GM19455 (cell line): ENCODE data around the gene LUC7L.
"Not testable (repeated sequence)": the region's sequence is repeated elsewhere in the genome, so short reads cannot be mapped to it uniquely, and the experiment has no call there.

ENCODE experiments used
- ATAC-seq: cut with Tn5 transposase; IDR thresholded peaks from one replicate; pipeline ENCODE4 v1.9.1; 2021; ENCODE audit not compliant: unreplicated experiment

The LUC7L gene

DNA sequence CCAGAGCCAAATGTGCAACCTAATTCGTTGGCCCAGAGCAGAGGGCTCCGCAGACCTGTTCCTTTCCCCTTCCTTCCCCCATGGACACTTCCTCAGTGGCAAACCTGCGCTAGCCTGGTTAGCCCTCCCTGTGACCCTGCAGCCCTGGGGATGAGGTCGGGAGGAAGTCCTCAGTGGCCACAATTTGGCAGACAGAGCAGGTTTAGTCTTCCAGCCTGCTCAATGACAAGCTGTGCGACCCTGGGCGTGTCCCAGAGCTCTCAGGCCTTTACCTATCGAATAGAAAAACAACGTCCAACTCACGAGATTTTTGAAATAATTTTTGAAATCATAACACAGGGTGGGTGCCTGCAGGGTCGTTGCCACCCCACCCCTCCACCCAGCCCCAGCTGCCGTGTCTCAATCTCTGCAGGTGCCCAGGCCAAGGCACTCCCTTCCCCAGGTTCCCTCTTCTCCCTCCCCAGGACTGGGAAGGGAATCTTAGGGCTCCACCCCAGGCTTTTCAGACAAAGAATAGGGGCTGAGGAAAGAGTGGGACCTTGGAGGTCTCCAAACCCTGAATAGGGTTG is 62.0 kb downstream of the LUC7L start:
- ATAC-seq = no peak

DNA sequence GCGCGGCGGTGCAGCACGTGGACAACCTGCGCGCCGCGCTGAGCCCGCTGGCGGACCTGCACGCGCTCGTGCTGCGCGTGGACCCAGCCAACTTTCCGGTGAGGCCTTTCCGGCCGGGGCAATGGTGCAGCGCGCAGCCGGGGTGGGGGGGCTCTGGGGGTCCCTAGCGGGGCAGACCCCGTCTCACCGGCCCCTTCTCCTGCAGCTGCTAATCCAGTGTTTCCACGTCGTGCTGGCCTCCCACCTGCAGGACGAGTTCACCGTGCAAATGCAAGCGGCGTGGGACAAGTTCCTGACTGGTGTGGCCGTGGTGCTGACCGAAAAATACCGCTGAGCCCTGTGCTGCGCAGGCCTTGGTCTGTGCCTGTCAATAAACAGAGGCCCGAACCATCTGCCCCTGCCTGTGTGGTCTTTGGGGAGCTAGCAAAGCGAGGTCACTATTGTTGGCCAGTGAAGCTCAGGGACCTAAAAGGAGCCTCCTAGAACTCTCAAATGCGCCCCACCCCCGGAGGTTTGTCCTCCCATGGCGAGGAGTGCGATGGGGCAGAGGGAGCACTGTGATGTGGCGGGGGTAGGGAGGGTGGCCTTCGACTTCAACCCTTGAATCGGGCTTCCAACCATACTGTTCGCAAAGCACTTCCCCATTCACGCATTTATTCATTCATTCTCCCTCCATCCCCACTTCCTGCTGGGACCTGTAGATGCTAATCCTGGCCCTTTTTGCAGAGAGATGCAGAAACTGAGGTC is 62.7 kb downstream of the LUC7L start:
- ATAC-seq = no peak

DNA sequence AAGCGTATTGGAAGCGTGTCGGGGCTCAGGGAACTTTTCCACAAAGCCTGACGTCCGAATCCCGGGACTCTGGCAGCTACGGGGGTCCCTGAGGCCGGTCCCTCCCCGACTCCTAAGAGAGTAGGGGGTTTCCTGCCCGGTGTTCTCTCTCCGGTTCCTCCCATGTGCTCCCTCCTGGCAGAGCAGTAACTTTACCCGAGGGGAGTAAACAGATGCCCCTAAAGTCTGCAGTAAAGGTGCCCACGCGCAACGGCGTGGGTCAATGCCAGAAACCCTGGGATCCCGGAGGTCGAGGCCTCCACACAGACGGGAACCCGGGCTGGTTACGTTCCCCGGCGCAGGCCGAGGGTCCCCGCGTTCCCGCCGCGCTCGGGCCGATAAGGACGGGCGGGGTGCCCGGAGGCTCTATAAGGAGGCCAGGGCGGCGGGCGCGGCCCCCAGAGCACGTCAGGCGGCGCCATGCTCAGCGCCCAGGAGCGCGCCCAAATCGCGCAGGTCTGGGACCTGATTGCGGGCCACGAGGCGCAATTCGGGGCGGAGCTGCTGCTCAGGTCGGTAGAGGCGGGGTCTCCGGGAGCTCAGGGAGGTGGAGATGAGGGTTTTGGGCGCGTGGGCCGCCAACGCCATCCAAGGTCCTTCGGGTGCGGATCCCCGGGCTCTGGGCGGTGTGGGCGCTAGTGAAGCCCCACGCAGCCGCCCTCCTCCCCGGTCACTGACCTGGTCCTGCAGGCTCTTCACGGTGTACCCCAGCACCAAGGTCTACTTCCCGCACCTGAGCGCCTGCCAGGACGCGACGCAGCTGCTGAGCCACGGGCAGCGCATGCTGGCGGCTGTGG is 63.5 kb downstream of the LUC7L start, which contains the start of gene HBM:
HBM (plus strand) TSS at position 440 of the 836 bp plus-strand sequence; CDS start at position 460, 20 bp downstream.
- no peak for ATAC-seq

DNA sequence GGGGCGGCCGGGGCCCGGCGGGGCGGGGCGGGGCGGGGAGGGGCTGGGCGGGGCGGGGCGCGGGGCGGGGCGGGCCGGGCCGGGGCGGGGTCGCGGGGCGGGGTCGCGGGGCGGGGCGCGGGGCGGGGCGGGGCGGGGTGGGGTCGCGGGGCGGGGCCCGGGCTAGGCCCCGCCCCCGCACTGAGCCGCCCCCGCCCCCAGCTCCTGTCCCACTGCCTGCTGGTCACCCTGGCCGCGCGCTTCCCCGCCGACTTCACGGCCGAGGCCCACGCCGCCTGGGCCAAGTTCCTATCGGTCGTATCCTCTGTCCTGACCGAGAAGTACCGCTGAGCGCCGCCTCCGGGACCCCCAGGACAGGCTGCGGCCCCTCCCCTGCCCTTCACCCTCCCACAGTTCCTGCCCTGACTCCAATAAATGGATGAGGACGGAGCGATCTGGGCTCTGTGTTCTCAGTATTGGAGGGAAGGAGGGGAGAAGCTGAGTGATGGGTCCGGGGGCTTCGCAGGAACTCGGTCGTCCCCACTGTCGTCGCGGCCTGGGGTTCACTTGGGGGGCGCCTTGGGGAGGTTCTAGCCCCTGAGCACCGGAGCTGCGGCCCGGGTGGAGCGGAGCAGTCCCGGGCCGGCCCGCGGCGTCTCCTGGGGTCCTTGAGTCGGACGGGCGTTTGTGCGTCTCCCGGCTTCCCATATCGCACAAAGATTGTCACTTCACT is 64.3 kb downstream of the LUC7L start:
- no peak for ATAC-seq

DNA sequence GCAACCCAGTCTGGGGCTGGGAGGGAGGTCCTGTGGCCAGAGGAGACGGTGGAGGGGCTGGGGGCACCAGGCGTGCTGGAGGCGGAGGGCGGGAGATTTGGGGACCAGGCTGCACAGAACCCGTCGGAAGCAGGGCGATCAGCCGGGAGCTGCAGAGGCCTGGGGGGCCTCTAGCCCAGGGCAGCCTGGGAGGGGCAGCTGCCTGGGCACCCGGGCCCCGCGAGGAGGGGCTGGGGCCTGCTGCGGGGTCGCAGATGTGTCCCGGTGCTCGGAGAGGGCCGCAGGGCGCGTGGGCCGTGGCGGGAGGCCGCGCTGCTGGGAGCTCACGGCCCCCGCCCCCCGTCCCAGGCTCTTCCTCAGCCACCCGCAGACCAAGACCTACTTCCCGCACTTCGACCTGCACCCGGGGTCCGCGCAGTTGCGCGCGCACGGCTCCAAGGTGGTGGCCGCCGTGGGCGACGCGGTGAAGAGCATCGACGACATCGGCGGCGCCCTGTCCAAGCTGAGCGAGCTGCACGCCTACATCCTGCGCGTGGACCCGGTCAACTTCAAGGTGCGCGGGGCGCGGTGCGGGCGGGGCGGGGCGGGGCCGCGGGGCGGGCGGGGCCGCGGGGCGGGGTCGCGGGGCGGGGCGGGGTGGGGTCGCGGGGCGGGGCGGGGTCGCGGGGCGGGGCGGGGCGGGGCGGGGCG is 65.0 kb downstream of the LUC7L start:
- not testable (repeated sequence) for ATAC-seq

DNA sequence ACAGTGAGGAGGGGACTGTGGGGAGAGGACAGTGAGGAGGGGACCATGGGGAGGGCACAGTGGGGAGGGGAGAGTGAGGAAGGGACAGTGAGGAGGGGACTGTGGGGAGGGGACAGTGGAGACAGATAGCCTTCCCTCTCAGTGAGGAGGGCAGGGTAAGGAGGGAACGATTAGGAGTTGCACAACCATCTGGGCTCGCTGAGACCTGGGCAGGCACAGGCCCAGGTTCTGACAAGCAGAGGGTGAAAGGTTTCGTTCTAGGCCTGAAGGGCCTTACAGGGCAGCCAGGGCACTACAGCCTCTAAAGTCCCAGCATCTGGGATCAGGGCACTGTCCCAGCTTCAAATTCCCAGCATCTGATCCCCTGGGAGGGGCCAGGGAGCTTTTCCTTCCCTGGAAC is 65.6 kb downstream of the LUC7L start:
- not testable (repeated sequence) for ATAC-seq

DNA sequence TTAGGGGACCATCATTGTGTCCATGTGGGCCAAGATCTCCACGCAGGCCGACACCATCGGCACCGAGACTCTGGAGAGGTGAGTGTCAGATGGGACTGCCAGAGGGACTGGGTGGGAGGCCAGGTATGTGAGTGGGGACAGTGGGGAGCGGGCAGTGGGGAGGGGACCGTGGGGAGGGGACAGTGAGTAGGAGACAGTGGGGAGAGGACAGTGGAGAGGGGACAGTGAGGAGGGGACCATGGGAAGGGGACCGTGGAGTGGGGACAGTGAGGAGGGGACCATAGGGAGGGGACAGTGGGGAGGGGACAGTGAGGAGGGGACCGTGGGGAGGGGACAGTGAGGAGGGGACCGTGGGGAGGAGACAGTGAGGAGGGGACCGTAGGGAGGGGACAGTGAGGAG is 66.1 kb downstream of the LUC7L start:
- not testable (repeated sequence) for ATAC-seq

DNA sequence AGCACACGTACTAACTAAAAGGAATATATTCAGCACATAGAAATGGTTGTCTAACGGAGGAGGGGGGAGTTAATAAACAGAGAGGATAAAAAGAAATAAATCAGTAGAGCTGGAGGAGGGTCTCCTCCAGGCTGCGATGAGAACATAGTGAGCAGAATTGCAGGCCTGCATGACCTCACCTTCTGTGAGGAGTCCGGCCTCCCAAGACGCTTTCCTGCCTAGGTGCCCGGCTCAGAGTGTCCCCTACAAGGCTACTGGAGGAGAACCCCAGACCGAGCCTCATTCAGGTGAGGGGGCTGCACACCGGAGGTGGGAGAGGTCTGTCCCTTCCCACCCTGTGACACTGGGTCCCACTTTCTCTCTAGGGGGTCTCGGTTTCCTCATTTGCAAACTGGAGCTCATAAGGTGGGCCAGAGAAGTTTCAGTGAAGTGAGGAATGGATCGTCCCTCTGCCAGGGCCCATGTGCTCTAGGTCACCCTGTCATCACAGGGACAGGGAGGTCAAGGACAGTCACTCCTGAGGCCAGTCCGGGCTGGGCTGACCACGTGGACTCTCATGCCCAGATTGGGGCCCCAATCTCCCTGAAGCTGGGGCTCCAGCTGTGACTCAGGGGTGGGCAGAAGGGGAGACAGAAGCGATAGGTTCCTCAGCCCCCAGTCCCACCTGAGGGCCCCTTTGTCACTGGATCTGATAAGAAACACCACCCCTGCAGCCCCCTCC is 66.8 kb downstream of the LUC7L start:
- no peak for ATAC-seq

DNA sequence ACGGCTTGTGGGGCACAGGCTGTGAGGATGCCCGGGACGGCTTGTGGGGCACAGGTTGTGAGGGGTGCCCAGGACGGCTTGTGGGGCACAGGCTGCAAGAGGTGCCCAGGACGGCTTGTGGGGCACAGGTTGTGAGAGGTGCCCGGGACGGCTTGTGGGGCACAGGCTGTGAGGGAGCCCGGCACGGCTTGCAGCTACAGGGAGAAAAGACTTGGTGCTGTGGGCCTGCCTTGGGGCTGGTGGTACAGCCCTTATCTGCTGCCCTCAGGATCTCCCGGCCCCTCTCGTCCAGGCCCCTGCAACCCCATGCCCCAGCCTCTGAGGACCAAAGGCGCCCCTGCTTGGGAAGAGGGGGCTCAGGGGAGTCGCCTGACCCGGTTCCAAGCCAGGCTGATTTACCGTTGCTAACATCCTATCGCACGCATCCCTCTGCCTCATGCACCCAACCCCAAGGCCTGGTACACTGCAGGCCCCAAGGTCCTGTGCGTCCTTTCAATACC is 68.5 kb downstream of the LUC7L start:
- ATAC-seq = no peak

DNA sequence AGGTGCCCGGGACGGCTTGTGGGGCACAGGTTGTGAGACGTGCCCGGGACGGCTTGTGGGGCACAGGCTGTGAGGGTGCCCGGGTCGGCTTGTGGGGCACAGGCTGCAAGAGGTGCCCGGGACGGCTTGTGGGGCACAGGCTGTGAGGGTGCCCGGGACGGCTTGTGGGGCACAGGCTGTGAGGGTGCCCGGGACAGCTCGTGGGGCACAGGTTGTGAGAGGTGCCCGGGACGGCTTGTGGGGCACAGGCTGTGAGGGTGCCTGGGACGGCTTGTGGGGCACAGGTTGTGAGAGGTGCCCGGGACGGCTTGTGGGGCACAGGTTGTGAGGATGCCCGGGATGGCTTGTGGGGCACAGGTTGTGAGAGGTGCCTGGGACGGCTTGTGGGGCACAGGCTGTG is 69.0 kb downstream of the LUC7L start:
- not testable (repeated sequence) for ATAC-seq

DNA sequence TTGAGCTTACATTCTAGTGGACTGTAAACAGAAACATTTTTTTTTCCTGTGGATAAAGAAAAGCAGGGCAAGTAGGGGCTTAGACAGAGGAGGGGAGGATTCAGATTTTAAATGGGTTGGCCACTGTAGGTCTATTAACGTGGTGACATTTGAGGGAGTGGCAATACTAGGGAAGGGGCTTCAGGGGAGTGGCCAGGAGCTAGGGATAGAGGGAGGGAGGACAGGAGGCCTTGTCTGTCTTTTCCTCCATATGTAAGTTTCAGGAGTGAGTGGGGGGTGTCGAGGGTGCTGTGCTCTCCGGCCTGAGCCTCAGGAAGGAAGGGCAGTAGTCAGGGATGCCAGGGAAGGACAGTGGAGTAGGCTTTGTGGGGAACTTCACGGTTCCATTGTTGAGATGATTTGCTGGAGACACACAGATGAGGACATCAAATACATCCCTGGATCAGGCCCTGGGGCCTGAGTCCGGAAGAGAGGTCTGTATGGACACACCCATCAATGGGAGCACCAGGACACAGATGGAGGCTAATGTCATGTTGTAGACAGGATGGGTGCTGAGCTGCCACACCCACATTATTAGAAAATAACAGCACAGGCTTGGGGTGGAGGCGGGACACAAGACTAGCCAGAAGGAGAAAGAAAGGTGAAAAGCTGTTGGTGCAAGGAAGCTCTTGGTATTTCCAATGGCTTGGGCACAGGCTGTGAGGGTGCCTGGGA is 70.0 kb downstream of the LUC7L start:
- ATAC-seq = no peak

DNA sequence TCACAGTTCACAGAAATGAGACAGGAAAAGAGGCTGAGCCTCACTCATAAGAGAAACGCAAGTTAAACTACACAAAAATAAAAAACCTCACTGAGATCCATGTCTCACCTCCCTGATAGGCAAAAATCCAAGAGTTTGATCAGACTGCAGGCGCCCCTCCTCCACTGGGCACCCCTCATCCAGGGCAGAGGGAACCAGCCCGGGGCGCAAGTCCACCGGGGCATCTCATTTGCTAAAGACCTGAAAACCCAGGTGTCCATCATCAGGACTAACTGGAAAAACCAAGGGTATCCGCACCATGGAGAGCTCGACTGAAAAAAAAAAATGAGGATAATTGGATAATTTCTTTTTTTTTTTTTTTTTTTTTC is 74.2 kb downstream of the LUC7L start:
- no peak for ATAC-seq

DNA sequence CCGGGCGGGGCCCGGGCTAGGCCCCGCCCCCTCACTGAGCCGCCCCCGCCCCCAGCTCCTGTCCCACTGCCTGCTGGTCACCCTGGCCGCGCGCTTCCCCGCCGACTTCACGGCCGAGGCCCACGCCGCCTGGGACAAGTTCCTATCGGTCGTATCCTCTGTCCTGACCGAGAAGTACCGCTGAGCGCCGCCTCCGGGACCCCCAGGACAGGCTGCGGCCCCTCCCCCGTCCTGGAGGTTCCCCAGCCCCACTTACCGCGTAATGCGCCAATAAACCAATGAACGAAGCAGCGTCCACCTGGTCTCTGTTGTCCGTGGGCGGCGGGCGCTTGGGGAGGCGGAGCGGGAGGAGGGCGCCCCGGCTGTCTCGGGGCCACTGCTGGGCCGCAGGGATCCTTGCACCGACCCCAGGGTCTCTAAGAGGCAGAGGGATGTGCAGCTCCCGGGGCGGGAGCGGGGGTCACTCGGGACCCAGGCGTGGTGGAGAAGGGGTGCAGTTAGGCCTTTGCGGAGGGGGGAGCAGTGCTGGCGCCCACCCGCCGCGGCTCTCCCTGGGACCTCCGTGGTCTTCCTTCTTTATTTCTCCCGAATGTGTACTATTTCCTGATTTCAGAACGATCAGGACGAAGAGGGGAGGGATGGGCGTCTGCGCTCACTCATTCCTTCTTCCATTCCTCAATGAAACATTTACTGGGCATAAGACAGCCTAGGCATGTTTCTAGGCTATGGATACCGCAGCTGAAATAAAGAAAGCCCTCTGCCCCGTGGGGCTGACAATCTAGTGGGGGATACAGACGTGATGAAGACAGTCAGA is 74.8 kb downstream of the LUC7L start:
- no peak for ATAC-seq

DNA sequence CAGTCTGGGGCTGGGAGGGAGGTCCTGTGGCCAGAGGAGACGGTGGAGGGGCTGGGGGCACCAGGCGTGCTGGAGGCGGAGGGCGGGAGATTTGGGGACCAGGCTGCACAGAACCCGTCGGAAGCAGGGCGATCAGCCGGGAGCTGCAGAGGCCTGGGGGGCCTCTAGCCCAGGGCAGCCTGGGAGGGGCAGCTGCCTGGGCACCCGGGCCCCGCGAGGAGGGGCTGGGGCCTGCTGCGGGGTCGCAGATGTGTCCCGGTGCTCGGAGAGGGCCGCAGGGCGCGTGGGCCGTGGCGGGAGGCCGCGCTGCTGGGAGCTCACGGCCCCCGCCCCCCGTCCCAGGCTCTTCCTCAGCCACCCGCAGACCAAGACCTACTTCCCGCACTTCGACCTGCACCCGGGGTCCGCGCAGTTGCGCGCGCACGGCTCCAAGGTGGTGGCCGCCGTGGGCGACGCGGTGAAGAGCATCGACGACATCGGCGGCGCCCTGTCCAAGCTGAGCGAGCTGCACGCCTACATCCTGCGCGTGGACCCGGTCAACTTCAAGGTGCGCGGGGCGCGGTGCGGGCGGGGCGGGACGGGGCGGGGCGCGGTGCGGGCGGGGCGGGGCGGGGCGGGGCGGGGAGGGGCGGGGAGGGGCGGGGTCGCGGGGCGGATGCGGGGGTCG is 75.6 kb downstream of the LUC7L start:
- ATAC-seq = not testable (repeated sequence)

DNA sequence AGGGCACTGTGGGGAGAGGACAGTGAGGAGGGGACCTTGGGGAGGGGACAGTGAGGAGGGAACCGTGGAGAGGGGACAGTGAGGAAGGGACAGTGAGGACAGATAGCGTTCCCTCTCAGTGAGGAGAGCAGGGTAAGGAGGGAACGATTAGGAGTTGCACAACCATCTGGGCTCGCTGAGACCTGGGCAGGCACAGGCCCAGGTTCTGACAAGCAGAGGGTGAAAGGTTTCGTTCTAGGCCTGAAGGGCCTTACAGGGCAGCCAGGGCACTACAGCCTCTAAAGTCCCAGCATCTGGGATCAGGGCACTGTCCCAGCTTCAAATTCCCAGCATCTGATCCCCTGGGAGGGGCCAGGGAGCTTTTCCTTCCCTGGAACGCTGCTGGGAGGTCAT is 76.1 kb downstream of the LUC7L start:
- ATAC-seq = not testable (repeated sequence)

DNA sequence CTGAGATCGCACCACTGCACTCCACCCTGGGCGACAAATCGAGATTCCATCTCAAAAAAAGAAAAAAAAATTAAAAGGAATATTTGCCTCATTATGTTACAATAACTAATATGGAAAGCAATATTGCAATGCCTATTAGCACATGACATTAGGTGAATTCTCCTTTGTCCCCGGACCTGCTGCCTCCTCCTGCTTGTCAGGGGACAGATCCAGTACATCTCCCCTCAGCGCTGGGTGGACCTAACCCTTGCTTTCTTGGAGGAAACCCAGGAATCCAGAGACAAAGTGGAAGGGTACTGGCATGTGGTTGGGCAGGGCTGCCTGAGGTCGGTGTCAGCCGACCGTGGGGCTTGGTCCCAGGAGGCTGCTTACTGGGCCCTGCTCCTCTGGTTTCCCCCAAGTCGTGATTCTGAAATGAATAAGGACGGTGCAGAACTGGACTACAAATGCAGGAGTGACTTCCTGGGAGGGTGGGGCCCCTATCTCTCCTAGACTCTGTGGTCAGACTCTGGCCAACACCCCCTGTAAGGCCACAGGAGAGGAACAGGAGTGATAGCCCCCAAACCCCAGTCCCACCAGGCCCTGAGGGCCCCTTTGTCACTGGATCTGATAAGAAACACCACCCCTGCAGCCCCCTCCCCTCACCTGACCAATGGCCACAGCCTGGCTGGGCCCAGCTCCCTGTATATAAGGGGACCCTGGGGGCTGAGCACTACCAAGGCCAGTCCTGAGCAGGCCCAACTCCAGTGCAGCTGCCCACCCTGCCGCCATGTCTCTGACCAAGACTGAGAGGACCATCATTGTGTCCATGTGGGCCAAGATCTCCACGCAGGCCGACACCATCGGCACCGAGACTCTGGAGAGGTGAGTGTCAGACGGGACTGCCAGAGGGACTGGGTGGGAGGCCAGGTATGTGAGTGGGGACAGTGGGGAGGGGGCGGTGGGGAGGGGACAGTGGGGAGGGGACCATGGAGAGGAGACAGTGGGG is 76.8 kb downstream of the LUC7L start, which contains the start of gene HBZ:
HBZ (plus strand) TSS at position 504 of the 988 bp plus-strand sequence; CDS start at position 770, 266 bp downstream.
- no peak for ATAC-seq
